ENCODE results near the gene PEAK1.

Gene PEAK1

DNA sequence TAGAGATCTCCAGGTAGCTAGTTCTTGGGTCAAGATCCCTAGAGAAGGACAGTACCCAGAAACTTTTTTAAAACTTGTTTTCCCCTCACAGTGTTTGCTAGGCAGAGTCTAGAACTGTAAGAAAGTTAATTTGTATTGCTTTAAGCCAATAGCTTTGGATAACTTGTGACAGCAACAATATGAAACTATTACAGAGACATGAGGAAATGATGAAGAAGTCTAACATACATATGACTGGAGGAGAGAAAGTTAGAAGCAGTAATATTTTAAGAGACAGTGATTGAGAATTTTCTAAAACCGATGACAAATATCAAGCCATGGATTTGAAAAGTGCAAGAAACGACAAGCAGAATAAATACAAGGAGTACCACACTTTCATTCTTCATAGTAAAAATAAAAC lies 10.7 kb upstream of the PEAK1 start:
- Histone ChIP-seq H3K4me3 (replicated peaks; ENCODE audit: insufficient read depth, low read length) (no peak overlapping the region), H3K27ac (replicated peaks) (no peak overlapping the region), H3K27me3 (ENCODE audit: insufficient read depth, poor library complexity, severe bottlenecking) (no peaks in the 10 kb centered on the region)
- TF ChIP-seq, protein P1, sequence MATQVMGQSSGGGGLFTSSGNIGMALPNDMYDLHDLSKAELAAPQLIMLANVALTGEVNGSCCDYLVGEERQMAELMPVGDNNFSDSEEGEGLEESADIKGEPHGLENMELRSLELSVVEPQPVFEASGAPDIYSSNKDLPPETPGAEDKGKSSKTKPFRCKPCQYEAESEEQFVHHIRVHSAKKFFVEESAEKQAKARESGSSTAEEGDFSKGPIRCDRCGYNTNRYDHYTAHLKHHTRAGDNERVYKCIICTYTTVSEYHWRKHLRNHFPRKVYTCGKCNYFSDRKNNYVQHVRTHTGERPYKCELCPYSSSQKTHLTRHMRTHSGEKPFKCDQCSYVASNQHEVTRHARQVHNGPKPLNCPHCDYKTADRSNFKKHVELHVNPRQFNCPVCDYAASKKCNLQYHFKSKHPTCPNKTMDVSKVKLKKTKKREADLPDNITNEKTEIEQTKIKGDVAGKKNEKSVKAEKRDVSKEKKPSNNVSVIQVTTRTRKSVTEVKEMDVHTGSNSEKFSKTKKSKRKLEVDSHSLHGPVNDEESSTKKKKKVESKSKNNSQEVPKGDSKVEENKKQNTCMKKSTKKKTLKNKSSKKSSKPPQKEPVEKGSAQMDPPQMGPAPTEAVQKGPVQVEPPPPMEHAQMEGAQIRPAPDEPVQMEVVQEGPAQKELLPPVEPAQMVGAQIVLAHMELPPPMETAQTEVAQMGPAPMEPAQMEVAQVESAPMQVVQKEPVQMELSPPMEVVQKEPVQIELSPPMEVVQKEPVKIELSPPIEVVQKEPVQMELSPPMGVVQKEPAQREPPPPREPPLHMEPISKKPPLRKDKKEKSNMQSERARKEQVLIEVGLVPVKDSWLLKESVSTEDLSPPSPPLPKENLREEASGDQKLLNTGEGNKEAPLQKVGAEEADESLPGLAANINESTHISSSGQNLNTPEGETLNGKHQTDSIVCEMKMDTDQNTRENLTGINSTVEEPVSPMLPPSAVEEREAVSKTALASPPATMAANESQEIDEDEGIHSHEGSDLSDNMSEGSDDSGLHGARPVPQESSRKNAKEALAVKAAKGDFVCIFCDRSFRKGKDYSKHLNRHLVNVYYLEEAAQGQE (IDR thresholded peaks at IDR 0.05; ENCODE audit: insufficient replicate concordance, low read depth) = no peak
- no peak for TF ChIP-seq SPI1 (IDR thresholded peaks at IDR 0.05; ENCODE audit: borderline replicate concordance, low read depth)
- no peak for TF ChIP-seq GABPA (IDR thresholded peaks at IDR 0.05; ENCODE audit: low read depth)
- TF ChIP-seq, protein P2, sequence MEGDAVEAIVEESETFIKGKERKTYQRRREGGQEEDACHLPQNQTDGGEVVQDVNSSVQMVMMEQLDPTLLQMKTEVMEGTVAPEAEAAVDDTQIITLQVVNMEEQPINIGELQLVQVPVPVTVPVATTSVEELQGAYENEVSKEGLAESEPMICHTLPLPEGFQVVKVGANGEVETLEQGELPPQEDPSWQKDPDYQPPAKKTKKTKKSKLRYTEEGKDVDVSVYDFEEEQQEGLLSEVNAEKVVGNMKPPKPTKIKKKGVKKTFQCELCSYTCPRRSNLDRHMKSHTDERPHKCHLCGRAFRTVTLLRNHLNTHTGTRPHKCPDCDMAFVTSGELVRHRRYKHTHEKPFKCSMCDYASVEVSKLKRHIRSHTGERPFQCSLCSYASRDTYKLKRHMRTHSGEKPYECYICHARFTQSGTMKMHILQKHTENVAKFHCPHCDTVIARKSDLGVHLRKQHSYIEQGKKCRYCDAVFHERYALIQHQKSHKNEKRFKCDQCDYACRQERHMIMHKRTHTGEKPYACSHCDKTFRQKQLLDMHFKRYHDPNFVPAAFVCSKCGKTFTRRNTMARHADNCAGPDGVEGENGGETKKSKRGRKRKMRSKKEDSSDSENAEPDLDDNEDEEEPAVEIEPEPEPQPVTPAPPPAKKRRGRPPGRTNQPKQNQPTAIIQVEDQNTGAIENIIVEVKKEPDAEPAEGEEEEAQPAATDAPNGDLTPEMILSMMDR (IDR thresholded peaks at IDR 0.05; ENCODE audit: insufficient read depth, low read length) = no peak
- no peak for TF ChIP-seq POLR2AphosphoS5 (IDR thresholded peaks at IDR 0.05; ENCODE audit: low read depth)
- no peak for DNase-seq (ENCODE audit: low read depth in 1 of 2, low spot score in 1 of 2)

GRCh38 chr15:77430213-77430612 lies 10.3 kb upstream of the PEAK1 start:
- Histone ChIP-seq H3K27ac (replicated peaks) (no peak overlapping the region), H3K4me3 (replicated peaks; ENCODE audit: insufficient read depth, low read length) (no peak overlapping the region), H3K27me3 (ENCODE audit: insufficient read depth, poor library complexity, severe bottlenecking) (no peaks in the 10 kb centered on the region)
- TF ChIP-seq, protein P2 (IDR thresholded peaks at IDR 0.05; ENCODE audit: insufficient read depth, low read length) = no peak
- TF ChIP-seq GABPA (IDR thresholded peaks at IDR 0.05; ENCODE audit: low read depth) = no peak
- no peak for TF ChIP-seq POLR2AphosphoS5 (IDR thresholded peaks at IDR 0.05; ENCODE audit: low read depth)
- no peak for DNase-seq (ENCODE audit: low read depth in 1 of 2, low spot score in 1 of 2)

- no peak overlapping the region for H3K27ac ChIP-seq (replicated peaks)
Measured at GRCh38 chr15:77426871-77427270, 7.0 kb upstream of the PEAK1 start.

More at GRCh38 chr15:77426871-77427270, 7.0 kb upstream of the PEAK1 start:
- H3K27me3 ChIP-seq (ENCODE audit: insufficient read depth, poor library complexity, severe bottlenecking) = no peaks in the 10 kb centered on the region
- H3K4me3 ChIP-seq (replicated peaks; ENCODE audit: insufficient read depth, low read length) = no peak overlapping the region
- TF ChIP-seq, protein P2 (IDR thresholded peaks at IDR 0.05; ENCODE audit: insufficient read depth, low read length) = no peak
- TF ChIP-seq, protein P1 (IDR thresholded peaks at IDR 0.05; ENCODE audit: insufficient replicate concordance, low read depth) = no peak
- TF ChIP-seq GABPA (IDR thresholded peaks at IDR 0.05; ENCODE audit: low read depth) (no peak), SPI1 (IDR thresholded peaks at IDR 0.05; ENCODE audit: borderline replicate concordance, low read depth) (no peak), POLR2AphosphoS5 (IDR thresholded peaks at IDR 0.05; ENCODE audit: low read depth) (no peak)
- no peak for DNase-seq (ENCODE audit: low read depth in 1 of 2, low spot score in 1 of 2)
